Hematopoietic multipotent progenitor cell treated with erythropoietin and hydrocortisone succinate and interleukin-3 and kit ligand, for 6 days (in vitro differentiated cells): ENCODE data around the gene CXCL12.

Experiments used
- DNase-seq: peaks from one replicate; pipeline ENCODE4 v3.0.0-alpha.2; 2015

Gene CXCL12

GRCh38 chr10:44398747-44399658 lies 14.1 kb upstream of the CXCL12 start:
- no peak for DNase-seq

DNA sequence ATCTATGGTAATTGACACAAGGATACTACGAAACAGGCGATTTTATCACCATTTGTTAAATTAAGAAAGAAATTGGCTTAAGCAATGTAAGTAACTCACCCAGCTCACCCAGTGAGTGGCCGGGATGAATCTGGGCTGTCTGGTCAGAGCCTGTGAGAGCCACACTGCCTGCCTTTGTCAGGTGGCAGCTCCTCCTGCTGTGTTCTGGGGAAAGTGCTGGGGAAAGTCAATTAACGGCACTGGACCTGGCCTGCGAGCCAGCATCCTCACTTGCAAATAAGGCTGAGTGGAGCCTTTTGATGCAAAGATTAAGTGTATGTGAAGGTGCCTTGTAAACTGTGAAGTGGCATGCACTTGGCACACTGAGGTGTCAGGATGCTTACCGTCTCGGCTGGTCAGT lies 13.4 kb upstream of the CXCL12 start:
- DNase-seq, result no peak

DNA sequence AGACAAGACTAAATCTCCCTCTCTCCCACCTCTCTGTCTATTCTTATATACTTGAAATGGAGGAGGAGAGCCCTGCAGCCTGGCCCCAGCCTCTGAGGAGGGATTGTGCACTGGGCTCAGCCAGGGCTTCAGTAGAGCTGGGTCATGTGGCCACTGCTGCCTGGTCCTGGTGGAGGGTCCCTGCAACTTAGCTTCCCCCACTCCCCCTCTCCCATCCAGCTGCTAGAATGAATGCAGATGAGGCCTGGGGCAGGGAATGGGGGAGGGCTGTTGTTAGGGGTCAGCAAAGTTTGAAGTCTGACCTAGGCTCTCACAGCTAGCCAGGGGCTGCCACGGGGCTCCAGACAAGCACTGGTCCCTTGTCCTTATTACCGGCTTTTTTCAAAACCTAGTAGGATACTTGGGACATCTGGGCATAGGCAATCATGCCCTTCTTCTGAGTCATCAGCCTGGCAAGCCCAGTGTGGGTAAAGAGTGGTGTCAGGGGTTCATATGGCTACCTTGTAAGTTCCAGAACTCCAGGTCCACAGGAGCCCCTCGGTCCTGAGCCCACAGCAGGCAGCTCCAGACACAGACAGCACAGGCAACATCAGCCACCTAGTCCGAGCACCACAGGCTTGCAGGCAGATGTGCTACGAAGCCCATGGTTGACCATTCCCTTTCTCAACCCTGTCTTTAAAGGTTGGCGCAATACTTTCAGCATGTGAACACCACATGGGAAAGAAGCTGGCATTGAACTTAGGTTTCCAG lies 12.8 kb upstream of the CXCL12 start:
- DNase-seq, result no peak

- no peak for DNase-seq
These were observed 11.8 kb upstream of the CXCL12 start for GRCh38 chr10:44396671-44397191.

- DNase-seq, result no peak
These were observed 11.2 kb upstream of the CXCL12 start for GRCh38 chr10:44395902-44396670.

DNA sequence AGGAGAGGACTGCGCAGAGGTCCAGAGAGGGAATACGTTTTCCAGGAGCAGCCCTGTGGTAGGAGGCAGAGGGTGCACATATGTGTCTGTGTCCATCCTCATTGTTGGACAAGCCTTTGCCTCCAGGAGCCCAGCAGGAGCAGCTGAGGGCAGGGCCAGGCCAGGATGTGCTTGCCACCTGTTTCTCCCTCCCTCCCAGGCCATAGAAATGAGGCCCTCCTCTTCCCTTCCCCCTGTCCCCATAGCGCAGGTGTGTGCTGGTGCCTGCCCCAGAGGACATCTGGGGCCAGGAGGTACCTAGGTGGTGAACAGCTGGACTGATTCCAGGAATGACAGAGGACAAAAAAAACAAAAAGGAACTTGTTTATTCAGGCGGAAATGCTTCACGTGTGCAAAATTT lies 10.5 kb upstream of the CXCL12 start:
- no peak for DNase-seq

GRCh38 chr10:44394696-44395381 lies 9.9 kb upstream of the CXCL12 start:
- no peak for DNase-seq

- DNase-seq, result no peak
These were observed 9.1 kb upstream of the CXCL12 start for GRCh38 chr10:44393834-44394547.

- DNase-seq, result no peak
These were observed 8.2 kb upstream of the CXCL12 start for GRCh38 chr10:44393051-44393630.

DNA sequence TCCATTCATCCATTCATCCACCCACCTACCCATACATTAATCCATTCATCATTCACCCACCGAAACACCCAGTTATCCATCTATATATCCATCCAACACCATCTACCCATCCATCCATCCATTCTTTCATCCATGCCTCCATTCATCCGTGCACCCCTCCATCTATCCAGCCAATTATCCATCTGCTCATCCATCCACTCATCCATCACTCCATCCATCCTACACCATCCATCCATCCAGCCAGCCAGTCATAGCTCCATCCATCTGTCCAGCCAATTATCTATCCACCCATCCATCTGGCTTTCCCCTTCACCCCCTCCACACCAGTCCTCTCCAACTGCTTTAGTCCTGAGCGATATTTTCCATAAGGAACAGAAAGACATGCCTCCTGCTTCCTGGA lies 7.5 kb upstream of the CXCL12 start:
- DNase-seq, result no peak

- no peak for DNase-seq
These were observed 7.1 kb upstream of the CXCL12 start for GRCh38 chr10:44391981-44392380.

DNA sequence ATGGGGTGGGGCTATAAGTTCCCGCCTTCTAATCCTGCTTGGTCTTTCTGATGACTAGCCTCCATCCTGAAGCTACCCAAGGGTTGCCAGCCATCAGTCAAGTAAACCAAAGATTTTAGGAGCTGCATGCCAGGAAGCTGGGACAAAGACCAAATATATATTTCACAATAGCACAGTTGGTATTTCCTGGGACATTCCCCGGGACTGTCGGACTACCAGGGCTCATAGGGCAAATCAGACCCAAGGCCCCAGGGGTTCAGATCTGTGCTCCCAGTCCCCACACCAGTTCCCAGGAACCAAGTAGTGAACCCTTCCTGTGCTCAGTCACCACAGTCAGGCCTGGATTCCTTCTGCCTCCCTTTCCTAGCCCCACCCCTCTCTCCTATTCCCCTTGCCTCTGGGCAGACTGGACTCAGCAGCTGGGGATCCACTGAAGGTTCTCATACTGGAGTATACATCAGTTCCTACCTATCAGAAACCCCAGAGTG lies 5.7 kb upstream of the CXCL12 start:
- no peak for DNase-seq

- no peak for DNase-seq
These were observed 4.7 kb upstream of the CXCL12 start for GRCh38 chr10:44389556-44389955.

- no peak for DNase-seq
These were observed 4.3 kb upstream of the CXCL12 start for GRCh38 chr10:44389150-44389549.

DNA sequence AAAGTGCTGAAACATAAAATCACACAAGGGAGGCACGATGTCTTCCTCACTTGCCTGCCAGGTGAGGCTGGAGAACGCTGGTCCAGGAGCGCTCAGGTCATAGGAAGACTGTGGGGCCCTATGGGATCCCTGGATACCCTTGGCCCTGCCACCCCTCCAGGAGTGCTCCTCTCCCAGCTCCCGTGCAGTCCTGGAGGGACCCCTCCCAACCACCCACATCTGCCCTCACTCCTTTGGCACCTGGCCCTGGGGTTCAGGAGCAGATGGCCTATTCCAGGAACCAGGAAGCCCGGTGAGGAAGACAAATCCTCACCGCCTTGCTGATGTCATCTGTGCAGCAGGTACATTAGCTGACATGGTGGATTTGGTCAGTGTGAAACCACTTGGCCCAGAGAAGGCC lies 3.7 kb upstream of the CXCL12 start:
- no peak for DNase-seq

DNA sequence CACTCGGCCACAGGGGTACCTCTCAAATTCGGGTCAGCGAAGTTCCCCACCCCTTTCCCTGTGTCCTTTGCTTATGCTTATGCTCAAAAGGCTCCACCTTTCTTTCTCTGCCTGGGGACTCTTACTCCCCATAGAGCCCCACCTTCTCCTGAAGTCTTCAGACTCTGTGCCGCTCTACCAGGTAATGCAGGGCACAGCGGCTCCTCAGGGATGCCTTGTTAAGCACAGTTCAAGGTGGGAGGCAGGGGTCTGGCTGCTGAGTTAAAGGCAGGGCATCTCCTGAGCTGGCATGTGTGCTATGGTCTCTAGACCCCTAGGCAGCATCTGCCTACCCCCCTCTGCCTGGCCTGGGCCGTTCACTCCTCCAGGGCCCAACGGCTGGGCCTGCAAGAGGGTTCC lies 3.0 kb upstream of the CXCL12 start:
- no peak for DNase-seq

DNA sequence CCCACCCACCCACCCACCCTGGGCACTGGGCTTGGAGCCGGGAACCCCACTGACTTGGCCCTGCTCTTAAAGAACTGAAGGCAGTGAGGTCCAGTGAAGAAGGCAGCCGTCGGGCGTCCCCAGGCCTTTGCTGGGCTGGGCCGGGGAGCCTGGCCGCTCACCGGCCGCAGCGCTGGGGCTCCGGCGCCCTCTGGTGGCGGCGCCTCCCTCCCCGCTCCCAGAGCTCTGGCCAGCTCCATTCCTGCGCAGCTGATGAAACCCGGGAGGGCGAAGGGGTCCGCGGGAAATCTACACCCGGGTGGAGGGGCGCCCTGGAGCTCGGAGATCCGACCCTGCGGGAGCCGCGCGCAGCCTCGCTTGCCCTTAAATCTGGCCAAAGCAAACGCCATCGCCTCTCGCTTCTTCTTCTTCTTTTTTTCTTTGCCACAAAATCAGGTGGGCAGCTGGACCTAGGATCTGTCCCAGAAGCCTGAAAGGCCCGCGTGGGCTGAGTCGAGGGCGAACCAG lies 1.7 kb upstream of the CXCL12 start:
- DNase-seq, result peak; percentile 64

DNA sequence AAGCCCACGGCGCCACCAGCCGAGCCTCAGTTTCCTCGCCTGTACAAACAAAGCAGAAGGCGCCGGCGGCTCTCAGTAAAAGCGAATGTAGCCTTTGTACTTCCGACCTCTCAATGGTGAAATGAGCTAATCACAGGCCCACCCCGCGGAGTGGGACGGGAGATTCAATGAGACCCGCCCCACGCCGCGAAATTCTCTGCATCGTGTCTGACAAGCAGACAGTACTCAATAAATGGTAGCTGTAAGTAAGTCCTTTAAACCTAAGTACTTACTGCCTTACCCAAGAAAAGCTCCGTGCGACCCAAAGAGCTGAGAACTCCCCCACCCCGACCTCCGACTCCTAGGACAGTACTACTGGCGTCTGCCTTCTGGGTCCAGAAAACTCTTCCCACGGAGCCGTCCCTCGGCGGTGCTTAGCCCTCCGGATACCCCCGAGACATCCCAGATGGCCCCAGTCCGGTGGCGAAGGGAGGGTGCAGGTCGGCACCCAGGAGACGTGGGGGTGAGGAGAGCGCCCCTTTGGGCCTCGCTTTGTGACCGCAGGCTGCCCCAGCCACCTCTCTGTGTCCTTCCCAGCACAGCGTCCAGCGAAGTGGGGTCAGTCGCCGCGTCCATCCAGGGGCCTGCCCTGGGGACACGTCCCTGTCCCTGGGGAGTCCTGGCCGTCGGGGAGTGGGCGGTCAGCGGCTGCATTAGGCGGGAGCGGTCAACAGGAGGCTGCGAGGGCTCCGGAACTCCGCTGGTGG lies 972 bp upstream of the CXCL12 start:
- DNase-seq, result peak; percentile 10

DNA sequence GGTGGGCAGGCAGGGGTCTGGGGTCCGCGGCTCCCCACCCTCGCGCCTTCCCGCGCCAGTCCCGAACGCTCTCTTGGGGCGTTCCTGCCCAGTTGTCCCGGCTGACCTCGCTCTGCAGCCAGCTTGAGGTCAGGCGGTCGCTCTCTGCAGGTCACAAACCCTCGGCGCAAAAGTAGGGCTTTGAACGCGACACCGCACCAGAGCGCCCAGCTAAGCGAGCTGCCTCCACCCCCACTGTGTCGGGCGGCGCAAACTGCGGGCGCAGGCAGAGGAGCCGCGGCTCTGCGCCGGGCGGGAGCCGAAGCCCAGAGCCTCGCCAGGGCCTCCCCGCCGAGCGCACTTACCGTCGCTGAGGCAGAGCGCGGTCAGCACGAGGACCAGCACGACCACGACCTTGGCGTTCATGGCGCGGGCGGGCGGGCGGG lies 284 bp downstream of the CXCL12 start:
- no peak for DNase-seq
